ENCODE data around the gene FAM50A.

DNA sequence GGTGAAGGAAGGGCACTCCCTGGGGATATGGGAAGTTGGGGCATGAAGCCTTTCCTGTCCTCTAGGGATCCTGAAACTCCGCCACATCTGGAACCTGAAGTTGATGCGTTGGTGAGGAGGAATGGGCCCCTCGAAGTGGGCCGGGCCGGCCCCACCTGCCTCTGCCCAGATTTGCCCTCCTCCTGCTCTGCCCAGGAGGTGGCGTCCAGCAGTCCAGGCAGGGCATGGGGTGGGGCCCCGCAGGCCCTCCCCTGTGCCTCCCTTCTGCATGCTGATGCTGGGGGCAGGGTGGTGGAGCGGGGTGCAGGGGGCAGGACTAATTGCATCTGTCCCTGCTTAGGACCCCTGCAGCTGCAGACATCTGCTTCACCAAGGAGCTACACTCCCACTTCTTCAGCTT lies 30.8 kb upstream of the FAM50A start:
- TF ChIP-seq, protein P1, sequence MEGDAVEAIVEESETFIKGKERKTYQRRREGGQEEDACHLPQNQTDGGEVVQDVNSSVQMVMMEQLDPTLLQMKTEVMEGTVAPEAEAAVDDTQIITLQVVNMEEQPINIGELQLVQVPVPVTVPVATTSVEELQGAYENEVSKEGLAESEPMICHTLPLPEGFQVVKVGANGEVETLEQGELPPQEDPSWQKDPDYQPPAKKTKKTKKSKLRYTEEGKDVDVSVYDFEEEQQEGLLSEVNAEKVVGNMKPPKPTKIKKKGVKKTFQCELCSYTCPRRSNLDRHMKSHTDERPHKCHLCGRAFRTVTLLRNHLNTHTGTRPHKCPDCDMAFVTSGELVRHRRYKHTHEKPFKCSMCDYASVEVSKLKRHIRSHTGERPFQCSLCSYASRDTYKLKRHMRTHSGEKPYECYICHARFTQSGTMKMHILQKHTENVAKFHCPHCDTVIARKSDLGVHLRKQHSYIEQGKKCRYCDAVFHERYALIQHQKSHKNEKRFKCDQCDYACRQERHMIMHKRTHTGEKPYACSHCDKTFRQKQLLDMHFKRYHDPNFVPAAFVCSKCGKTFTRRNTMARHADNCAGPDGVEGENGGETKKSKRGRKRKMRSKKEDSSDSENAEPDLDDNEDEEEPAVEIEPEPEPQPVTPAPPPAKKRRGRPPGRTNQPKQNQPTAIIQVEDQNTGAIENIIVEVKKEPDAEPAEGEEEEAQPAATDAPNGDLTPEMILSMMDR (conservative IDR thresholded peaks at IDR 0.05 in 1 of 2, IDR thresholded peaks at IDR 0.05 in 1 of 2; ENCODE audit: low read depth in 1 of 2, low read length in 2 of 2) = no peak
- no peak for TF ChIP-seq EZH2 (IDR thresholded peaks at IDR 0.05; ENCODE audit: low read length, missing control alignments)

Data from fibroblast of lung (primary cell).